Activated T-cell treated with anti-CD3 and anti-CD28 coated beads, Interleukin-2, amount 50 U/mL, for 48 hours (primary cell): ENCODE data around the gene AADACL3.
"Not testable (repeated sequence)": the region's sequence is repeated elsewhere in the genome, so short reads cannot be mapped to it uniquely, and the experiment has no call there.

Experiments used
- DNase-seq, 2 experiments: peaks; one replicate each; pipeline ENCODE4 v3.0.0-alpha.2; 2020

The AADACL3 gene

DNA sequence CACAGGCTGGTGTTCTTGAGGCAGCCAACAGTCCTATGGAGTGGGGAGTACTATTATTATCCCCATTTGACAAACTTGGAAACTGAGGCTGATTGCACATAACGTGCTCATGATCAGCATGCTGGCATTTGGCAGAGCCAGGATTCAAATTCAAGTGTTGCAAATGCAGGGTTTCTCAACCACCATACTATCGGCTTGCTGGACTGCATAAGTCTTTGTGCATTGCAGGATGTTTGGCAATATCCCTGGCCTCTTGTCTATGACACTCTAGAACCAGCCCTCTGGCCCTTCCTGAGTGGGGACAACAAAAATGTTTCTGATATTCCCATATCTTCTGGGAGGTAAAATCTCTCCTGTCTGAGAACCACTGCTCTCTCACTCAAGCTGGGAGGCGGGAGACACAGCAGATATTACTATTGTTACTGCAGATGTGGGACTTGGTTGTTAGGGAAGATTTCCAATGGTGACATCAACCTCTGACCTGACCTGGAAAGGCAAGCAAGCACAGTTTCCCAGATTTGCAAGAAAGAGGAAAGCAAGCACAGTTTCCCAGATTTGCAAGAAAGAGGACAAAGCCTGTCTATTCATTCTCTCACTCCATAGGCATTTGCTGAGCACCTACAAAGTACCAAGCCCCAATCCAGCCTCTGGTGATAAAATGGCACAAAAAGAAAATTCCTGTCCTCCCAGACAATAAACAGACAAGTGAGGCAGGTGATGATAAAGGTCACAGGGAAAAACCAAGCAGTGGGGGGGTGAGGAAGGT, 1.0 kb upstream of the AADACL3 start:
- no peak for DNase-seq

DNA sequence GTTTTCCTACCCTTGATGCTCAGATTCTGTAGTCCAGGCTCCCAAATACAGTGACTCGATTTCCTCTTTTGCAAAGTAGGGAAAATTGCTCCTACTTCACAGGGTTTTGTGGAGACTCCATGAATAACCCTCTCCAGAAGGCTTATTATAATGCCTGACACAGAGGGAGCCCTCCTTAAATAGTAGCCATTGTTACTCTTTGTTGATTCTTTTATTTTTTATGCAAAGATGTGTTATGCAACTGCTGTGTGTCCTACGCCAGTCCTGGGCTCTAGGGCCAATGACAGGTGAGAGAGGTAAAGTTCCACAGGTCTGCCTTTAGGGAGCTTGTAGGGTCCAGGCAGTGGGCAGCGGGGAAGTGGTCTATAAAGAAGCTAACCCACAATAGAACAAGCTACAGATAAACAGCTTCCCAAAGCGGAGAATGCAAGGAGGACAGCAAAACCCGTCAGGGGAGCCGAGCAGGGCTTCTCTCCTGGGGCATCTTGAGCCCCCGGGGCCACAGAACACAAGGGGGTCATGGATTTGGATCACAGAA, 1.5 kb downstream of the AADACL3 start:
- no peak for DNase-seq

DNA sequence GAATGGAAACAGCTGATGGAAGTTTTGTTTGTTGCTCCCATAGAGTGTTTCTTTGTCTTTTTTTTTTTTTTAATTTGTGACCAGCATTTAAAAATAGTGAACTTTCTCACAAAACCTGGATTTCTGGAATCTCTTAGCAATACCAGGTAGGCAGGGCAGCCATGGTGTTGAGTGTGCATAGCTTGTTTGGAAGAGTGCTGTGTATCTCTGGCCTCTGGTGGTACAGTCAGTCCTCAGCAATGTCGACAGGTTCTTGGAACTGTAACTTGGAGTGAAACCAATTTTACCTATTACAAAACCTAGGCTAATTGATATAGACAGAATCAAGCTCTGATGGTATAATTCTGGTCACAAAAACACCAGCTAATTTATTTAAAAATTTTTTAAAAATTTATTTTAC, 6.7 kb downstream of the AADACL3 start:
- DNase-seq: no peak

DNA sequence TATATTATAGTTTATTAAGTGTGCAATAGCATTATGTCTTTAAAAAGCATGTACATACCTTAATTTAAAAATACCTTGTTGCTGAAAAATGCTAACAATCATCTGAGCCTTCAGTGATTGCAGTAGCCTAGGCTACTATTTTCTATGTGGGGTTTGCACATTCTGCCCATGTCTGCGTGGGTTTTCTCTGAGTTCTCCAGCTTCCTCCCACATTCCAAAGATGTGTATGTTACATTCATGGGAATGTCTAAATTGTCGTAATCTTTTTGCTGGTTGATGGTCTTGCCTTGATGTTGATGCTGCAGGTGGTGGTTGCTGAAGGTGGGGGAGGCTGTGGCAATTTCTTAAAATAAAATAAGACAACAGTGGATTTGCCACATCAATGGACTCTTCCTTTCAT, 12.5 kb downstream of the AADACL3 start:
- no peak for DNase-seq

DNA sequence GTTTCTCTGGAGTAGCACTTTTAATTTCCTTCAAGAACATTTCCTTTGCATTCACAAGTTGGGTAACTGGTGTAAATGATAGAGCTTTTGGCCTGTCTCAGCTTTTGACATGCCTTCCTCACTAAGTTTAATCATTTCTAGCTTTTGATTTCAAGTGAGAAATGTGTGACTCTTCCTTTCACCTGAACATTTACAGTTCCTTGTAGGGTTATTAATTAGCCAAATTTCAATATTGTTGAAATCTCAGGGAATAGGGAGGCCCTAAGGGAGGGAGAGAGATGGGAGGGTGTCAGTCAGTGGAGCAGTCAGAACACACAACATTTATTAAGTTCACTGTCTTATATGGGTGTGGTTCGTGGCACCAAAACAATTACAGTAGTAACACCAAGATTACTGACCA, 14.2 kb downstream of the AADACL3 start:
- DNase-seq: no peak

DNA sequence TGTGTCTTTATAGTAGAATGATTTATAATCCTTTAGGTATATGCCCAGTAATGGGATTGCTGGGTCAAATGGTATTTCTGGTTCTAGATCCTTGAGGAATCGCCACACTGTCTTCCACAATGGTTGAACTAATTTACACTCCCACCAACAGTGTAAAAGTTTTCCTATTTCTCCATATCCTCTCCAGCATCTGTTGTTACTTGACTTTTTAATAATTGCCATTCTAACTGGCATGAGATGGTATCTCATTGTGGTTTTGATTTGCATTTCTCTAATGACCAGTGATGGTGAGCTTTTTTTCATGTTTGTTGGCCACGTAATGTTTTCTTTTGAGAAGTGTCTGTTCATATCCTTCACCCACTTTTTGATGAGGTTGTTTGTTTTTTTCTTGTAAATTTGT, 15.2 kb downstream of the AADACL3 start:
- not testable (repeated sequence) for DNase-seq

DNA sequence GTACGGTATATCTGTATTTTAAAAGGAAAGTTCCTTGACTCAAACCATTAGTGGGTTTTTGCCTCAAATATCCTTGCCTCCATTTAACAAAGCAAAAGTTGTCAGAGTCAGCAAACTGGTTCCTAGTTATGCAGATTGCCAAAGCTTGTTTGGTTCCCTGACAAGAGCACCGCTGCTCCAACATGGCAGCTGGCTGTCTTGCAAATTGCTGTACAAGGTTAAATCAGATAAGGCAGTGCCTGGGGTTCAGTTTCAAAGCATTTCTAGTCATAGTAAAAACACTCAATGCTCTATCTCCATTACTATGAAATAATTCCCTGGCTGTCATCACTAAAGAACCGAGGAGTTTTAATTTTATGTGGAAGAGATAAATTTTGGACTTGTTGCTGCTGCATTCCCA, 18.7 kb downstream of the AADACL3 start:
- no peak for DNase-seq

DNA sequence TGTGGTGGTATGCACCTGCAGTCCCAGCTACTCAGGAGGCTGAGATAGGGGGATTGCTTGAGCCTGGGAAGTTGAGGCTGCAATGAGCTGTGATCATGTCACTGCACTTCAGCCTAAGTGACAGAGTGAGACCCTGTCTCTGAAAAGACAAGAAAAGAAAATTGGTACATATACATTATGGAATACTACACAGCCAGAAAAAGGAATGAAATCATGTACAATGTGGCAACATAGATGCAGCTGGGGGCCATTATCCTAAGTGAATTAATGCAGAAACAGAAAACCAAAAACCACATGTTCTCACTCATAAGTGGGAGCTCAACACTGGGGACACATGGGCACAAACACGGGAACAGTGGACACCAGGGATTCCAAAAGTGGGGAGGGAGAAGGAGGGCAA, 23.0 kb downstream of the AADACL3 start:
- no peak for DNase-seq

DNA sequence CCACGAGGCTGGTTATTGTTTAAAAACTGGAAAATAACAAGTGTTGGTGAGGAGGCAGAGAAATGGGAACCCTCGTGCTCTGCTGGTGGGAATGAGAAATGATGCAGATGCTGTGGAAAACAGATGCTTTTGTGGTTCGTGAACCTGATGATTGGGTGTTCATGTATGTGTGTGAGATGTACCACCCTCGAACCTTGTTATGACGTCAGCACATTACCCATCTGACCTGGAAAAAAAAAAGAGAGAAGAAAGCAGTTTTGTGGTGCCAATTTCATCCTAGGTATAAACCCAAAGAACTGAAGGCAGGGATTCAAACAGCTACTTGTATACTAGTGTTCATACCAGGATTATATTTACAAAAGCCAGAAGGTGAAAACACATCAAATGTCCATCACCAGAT, 23.7 kb downstream of the AADACL3 start:
- no peak for DNase-seq

DNA sequence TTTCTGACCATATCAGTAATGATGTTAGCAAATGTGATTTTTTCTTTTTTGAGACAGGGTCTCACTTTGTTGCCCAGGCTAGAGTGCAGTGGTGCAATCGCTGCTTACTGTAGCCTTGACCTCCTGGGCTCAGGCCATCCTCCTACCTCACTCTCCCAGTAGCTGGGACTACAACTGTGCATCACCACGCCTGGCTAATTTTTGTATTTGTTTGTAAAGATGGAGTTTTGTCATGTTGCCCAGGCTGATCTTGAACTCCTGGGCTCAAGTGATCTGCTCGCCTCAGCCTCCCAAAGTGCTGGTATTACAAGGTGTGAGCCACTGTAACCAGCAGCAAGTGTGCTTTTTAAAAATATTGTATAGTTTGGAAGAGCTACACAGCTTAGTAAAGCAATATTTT, 26.0 kb downstream of the AADACL3 start:
- no peak for DNase-seq

DNA sequence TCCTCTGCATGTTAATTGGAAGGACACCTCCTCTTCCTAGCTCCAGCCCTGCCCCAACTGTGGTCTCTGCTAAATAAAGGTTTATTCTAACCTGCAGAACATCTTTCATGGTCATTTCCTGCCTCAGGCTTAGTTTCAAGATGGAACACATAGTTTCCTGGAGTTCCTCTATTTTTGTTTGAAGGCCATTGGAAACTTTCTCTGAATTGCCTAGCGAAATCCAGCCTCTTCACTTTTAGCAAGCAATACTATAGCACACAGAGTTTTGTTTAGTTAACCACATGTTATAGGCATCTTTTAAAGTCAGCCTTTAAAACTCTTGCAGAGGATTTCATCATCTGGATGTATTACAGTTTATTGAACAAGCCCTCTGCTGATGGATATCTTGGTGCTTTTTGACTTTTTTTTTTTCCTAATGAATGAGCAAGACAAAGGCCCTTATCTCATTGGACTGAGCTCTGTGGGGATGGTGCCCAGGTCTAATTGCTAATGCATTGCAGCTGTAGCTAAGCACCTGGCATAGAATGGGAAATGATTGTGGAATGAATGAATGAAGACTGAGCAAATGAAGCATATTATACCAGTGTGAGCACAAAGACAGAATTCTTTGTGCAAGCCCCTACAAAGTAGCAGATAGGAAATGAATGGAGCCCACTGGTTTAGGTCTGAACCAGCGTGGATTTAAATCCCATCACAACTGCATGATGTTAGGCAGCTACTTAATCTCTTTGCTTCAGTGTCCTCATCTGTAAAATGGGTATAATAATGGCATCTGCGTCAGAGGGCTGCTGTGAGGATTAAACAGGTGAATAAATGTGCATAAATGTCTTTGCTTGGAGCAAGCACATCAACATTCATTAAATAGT, 29.4 kb downstream of the AADACL3 start:
- no peak for DNase-seq

DNA sequence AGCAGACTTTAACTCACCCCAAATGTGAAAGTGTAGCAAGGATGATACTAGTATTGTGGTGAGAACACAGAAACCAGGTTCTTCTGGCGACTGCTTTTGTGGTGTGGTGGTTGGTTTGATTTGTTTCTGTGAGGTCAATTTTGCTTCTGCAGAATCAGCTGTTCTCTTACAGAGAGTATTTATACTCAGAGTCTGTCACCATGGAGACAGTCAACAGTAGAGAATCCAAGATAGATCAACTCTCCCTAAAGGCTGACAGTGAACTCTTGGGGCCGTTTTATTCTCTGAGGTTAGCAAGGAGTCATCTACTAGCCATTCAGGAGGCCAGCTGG, 30.0 kb downstream of the AADACL3 start, which contains the start of gene CFAP107:
Gene CFAP107 (plus strand): TSS at position 209 of the 332 bp plus-strand sequence. CDS start 231 bp downstream, outside the sequence.
- no peak for DNase-seq

DNA sequence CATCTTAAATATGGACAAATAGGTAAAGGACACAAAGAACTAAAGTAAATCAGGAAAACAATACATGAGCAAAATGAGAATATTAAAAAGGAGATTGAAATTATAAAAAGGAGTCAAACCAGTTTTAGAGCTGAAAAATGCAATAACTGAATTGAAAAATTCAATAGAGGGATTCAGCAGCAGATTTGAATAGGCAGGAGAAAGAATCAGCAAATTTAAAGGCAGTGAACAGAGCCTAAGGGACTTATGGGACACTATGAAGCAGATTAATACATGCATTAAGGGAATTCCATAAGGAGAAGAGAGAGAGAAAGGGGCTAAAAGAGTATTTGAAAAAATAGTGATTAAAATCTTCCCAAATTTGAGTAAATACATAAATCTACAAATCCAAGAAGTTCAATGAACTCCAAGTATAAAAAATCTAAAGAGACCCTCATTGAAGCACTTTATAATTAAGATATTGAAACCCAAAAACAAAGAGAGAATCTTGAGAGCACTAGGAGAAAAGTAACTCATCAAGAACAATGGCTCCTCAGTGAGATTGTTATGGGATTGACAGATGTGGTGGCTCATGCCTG, 33.0 kb downstream of the AADACL3 start:
- DNase-seq: no peak

DNA sequence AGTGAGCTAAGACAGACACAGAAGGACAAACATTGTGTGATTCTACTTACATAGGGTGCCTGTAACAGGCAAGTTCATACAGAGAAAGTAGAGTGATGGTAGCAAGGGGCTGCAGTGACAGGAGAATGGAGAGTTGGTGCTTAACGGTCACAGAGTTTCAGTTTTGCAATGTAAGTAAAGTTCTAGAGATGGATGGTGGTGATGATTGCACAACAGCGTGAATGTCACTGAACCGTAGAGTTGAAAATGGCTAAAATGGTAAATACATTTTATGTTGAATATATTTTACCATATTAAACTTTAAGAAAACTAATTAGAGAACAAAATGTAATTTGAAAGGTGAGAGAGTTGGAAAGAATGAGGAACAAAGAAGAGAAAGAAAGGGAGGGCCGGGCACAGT, 38.8 kb downstream of the AADACL3 start:
- no peak for DNase-seq

DNA sequence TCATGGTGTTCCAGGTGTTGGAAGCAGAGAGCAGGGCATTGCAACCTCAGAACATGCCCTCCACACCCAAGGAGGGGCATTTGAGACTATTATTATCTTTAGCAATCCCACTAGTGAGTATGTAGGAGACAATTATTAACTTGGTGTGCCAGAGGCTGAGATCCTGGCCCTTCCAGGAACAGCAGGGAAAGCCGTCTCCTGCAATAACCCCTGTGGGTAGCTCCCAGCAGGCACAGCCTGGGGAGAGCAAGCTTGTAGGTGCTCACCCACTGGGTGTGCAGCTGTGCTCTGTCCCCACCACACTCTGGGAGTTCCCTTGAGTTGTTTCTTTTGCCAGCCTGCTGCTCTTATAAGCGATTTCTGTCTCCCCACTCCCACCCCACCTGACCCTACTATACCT, 40.4 kb downstream of the AADACL3 start:
- DNase-seq: no peak

DNA sequence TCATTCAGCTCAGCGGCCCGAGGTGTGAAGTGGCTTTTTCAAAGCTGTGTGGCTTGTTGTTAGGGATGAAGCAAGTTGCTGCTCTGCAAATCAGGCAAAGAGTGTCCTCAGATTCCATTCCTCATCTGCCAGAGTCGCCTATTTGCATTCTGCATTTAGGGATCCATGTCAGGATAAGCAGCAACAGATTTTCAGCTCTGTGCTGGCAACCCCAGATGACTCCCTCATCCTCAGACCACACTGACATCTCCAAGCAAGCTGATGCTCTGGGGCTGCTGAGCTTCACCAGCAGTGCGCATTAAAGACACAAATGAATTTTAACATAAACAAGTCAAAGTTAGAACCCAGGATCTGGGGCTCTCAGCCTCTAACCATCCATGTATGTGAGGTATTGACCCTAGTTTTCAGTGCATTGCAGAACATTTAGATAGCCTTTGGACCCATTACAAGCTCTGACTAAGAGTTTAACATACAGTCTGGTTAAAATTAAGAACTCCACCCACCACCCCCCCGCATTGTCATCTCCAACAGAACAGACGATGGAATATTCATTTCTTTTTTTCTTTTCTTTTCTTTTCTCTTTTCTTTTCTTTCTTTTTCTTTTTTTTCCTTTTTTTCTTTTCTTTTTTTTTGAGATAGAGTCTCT, 41.0 kb downstream of the AADACL3 start:
- no peak for DNase-seq

DNA sequence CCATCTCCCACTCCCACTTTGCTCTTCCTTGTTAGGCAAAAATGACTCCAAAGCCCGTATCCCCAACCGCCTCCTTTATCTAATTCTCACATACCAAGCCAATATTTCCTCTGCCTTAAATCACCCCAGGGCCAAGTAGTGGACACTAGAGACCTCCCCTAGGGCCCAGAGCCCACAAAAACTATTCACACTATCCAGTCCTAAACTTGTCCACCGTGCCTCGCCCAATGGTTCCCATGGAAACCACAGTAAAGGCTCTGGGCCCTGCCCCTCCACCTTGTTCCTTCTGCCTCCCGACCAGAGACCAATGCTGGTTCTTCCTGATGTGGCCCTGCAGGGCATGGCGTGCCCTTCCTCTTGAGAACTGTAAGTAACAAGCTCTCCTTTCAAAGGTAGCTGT, 41.9 kb downstream of the AADACL3 start:
- no peak for DNase-seq

DNA sequence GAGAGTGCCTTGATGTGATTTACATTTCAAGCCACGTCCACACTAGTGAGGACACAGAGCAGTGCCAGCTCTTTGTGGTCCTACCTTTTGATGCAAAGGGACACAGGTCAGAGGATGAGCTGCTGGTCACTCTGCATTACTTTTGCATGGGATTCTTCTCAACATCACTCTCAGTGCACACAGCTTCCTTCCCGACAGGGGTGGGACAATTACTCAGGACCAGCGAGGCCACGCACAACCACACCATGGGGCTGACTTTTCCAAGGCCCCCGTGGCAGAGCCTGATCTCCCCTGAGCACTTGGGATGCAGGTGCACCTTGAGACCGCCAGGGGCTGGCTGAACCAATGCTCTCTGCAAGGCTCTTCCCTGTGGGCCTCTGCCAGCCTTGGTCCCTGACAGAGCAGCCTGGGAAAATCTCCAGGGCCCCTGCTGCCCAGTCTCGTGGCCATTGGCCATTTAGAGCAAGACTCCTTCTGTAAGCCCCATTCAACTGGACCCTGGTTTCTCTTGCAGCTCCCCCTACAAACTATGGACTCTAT, 44.4 kb downstream of the AADACL3 start:
- no peak for DNase-seq

DNA sequence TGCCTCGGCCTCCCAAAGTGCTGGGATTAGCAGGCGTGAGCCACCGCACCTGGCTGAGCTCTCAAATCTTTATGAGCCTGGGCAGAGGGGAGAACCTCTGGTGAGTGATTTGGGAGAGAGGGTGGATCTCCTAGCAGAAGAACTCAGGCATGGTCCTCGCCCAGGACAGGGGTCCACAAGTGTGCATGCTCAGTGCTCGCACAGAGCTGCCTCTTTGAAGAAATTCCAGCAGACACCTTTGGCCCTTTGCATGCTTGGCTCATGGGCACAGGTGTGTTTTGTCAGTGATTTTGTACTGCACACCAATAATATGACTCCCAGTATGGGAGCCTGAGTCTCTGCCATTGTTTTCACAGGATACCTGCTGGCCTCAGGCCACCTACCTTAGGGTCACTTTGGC, 45.9 kb downstream of the AADACL3 start:
- DNase-seq: no peak

DNA sequence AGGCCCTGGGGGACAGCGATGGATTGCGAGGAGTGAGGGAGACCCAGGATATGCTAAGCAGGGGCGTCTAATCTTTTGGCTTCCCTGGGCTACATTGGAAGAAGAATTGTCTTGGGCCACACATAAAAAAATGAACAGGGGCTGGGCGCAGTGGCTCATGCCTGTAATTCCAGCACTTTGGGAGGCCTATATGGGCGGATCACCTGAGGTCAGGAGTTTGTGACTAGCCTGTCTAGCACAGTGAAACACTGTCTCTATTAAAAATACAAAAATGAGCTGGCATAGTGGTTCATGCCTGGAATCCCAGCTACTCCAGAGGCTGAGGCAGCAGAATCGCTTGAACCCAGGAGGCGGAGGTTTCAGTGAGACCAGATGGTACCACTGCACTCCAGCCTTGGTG, 46.9 kb downstream of the AADACL3 start:
- no peak for DNase-seq

DNA sequence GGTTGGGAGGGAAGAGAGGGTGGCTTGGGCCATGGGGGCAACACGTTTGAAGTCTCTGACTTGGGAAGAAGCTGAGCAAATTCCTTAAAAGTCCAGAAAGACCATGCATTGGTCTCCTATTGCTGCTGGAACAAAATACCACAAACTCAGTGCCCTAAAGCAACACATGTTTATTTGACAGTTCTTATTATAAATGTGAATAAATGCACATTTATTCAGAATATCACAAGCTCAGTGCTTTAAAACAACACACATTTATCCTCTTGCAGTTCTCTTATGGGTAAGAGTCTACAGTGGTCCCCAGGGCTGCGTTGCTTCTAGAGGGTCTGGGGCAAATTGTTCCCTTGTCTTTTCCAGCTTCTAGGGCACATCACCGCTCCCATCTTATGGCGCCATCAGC, 47.6 kb downstream of the AADACL3 start:
- no peak for DNase-seq

DNA sequence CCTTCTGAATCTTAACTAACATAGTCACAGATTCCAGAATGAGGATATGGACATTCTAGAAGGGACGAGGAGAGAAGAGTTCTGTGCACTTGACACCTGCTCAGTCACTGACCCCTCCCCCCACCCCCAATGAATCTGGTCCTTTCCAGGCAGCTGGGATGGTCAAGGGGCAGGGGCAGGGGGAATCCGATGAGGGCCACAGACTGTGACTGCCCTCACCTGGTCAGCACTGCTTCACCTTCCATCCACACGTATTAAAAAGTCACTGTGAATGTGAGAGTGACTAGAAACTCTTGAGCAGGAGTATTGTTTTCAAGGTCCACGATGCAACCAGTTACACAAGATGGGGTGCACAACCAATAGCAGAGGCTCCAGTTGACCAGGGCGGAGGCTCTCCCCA, 48.1 kb downstream of the AADACL3 start:
- no peak for DNase-seq

DNA sequence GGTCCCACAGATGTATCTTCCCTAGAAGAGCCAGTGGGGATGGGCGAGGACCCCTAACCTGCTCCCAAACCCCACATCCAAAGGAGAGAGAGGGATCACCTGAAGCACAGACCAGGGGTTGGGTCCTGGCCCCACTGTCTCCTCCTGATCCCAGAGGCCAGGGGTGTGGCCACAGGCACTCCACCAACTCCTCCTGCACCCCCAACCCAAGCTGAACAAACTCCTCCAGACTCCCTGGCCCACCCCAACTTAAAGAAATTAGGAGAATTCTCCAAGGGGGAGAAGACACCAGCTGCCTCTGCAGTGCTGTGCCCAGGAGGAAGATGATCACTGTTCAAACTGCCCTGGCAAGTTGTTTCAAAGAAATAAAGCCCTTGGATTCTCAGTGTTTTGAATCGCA, 53.1 kb downstream of the AADACL3 start:
- DNase-seq: no peak
